HCT116 (cell line): Measurements from ENCODE around the gene UQCRHL. TPM values are rescaled to one million over a fixed set of nuclear protein-coding genes. Genes with fewer than 3 reads are reported as not detected.
"Not testable (repeated sequence)": the region's sequence is repeated elsewhere in the genome, so short reads cannot be mapped to it uniquely, and the experiment has no call there.

Experiments
- ATAC-seq: fragments of 200-7000 bp; cut with Tn5 transposase; 2 replicates; pipeline ENCODE4 v1.9.1; 2020; ENCODE audit warnings: mild to moderate bottlenecking, moderate library complexity
- BruUV-seq: library from RNA; stranded (reverse); fragments of 400-500 nt; replicated peaks from 2 replicates; lab custom pipeline; 2021; lab: Mats Ljungman, UMichigan
- CTCF ChIA-PET: fragments of 300-600 bp; sonication (Branson Sonifier 250); formaldehyde crosslinking; loops from one replicate; lab custom pipeline; 2021; ENCODE audit warnings: antibody characterized with exemption; lab: Charles Lee
- POLR2A ChIA-PET: fragments of 300-600, 350-600 bp; sonication (Branson Sonifier 250); formaldehyde crosslinking; loops from one replicate; lab custom pipeline; 2021; ENCODE audit warnings: antibody characterized with exemption; lab: Charles Lee
- RAD21 ChIA-PET, 2 experiments: fragments of 300-600 bp; sonication (Branson Sonifier 250); formaldehyde crosslinking; loops; one replicate each; lab custom pipeline; 2023; ENCODE audit warnings: low total read pairs in 2 of 2; ENCODE audit not compliant: uncharacterized antibody in 2 of 2, unreplicated experiment in 2 of 2, low non-redundant PET in 1 of 2; lab: Charles Lee
- DNase-seq: peaks from one replicate; pipeline ENCODE4 v3.0.0-alpha.2; 2010; ENCODE audit warnings: low read depth, low spot score
- H2AFZ ChIP-seq: fragments of 200-600 bp; shearing (Covaris generic), sonication (generic); 2 replicates; pipeline ENCODE4 v1.6.1; 2017; ENCODE audit warnings: low read depth, mixed run types, mixed read lengths, antibody characterized with exemption, low read length; ENCODE audit not compliant: poor library complexity, severe bottlenecking
- H3K27ac ChIP-seq: 2 replicates; pipeline ENCODE4 v1.5.1; 2012; ENCODE audit warnings: low read depth, low read length
- H3K27me3 ChIP-seq: fragments of 200-600 bp; sonication (generic); 2 replicates; pipeline ENCODE4 v1.6.1; 2016; ENCODE audit warnings: mixed run types, low read length, mixed read lengths; ENCODE audit not compliant: insufficient read depth
- H3K36me3 ChIP-seq, 2 experiments: fragments of 200-500 bp in 1 of 2; fragments of 200-600 bp in 1 of 2; sonication (Bioruptor generic) in 1 of 2; sonication (generic) in 1 of 2; 2 replicates each; pipeline versions ENCODE4 v1.5.1 to v1.6.1; 2014 to 2016; ENCODE audit warnings: low read length in 2 of 2, inconsistent platforms in 1 of 2, mixed read lengths in 1 of 2, mixed run types in 1 of 2; ENCODE audit not compliant: insufficient read depth in 2 of 2, control insufficient read depth in 1 of 2
- H3K4me1 ChIP-seq, 2 experiments: fragments of 200-600 bp in 1 of 2; sonication (generic) in 1 of 2; 2 replicates each; pipeline versions ENCODE4 v1.5.1 to v1.6.1; 2012 to 2017; ENCODE audit warnings: low read length in 2 of 2, inconsistent platforms in 1 of 2, mild to moderate bottlenecking in 1 of 2, mixed read lengths in 1 of 2, mixed run types in 1 of 2, moderate library complexity in 1 of 2; ENCODE audit not compliant: insufficient read depth in 2 of 2, control insufficient read depth in 1 of 2
- H3K4me2 ChIP-seq: fragments of 200-600 bp; sonication (generic); 2 replicates; pipeline ENCODE4 v1.6.1; 2017; ENCODE audit warnings: mixed run types, low read length, mixed read lengths
- H3K4me3 ChIP-seq, 2 experiments: fragments of 200-600 bp in 1 of 2; sonication (generic) in 1 of 2; replicated peaks in 1 of 2; 2 replicates each; pipeline ENCODE4 v1.5.1; 2011 to 2016; ENCODE audit warnings: low read length in 2 of 2, control low read depth in 1 of 2, low read depth in 1 of 2, mild to moderate bottlenecking in 1 of 2, mixed read lengths in 1 of 2, mixed run types in 1 of 2
- H3K79me2 ChIP-seq: fragments of 200-600 bp; sonication (generic); 2 replicates; pipeline ENCODE4 v1.6.1; 2017; ENCODE audit warnings: mild to moderate bottlenecking, mixed run types, low read length, moderate library complexity, mixed read lengths; ENCODE audit not compliant: insufficient read depth
- H3K9ac ChIP-seq: fragments of 200-600 bp; sonication (generic); 2 replicates; pipeline ENCODE4 v1.6.1; 2016; ENCODE audit warnings: low read length, mixed read lengths
- H3K9me2 ChIP-seq: fragments of 200-600 bp; sonication (generic), shearing (Covaris generic); 2 replicates; pipeline ENCODE4 v1.6.1; 2017; ENCODE audit warnings: mixed run types, mild to moderate bottlenecking, moderate library complexity; ENCODE audit not compliant: insufficient read depth
- H3K9me3 ChIP-seq, 2 experiments: fragments of 200-500 bp in 1 of 2; fragments of 200-600 bp in 1 of 2; sonication (Bioruptor generic) in 1 of 2; sonication (generic) in 1 of 2; 2 replicates each; pipeline ENCODE4 v1.6.1; 2014 to 2017; ENCODE audit warnings: low read length in 2 of 2, mixed read lengths in 2 of 2, inconsistent platforms in 1 of 2, low read depth in 1 of 2, mild to moderate bottlenecking in 1 of 2, mixed run types in 1 of 2, moderate library complexity in 1 of 2; ENCODE audit not compliant: control insufficient read depth in 1 of 2, insufficient read depth in 1 of 2
- H4K20me1 ChIP-seq: fragments of 200-600 bp; sonication (generic), shearing (Covaris generic); 2 replicates; pipeline ENCODE4 v1.6.1; 2017; ENCODE audit warnings: mixed run types, mild to moderate bottlenecking, moderate library complexity; ENCODE audit not compliant: insufficient read depth
- ATF3 ChIP-seq: IDR thresholded peaks from 2 replicates; pipeline ENCODE4 v1.6.1; 2012
- EGR1 ChIP-seq: IDR thresholded peaks from 2 replicates; pipeline ENCODE4 v1.6.1; 2012; ENCODE audit warnings: low read depth
- MAX ChIP-seq: IDR thresholded peaks from 2 replicates; pipeline ENCODE4 v1.6.1; 2012
- POLR2A ChIP-seq: IDR thresholded peaks from 2 replicates; pipeline ENCODE4 v1.7.0; 2011; ENCODE audit warnings: borderline replicate concordance; ENCODE audit not compliant: insufficient read depth, insufficient read length; ENCODE audit errors: extremely low read depth
- POLR2AphosphoS5 ChIP-seq: IDR thresholded peaks from 2 replicates; pipeline ENCODE4 v1.6.1; 2011; ENCODE audit warnings: mild to moderate bottlenecking, low read depth, low read length, moderate library complexity
- TCF7L2 ChIP-seq: IDR thresholded peaks from 2 replicates; pipeline ENCODE4 v1.7.0; 2011; ENCODE audit warnings: borderline replicate concordance, inconsistent platforms; ENCODE audit not compliant: insufficient read depth, insufficient read length; ENCODE audit errors: extremely low read depth
- YY1 ChIP-seq: IDR thresholded peaks from 2 replicates; pipeline ENCODE4 v1.6.1; 2011; ENCODE audit warnings: low read length, low read depth, moderate library complexity, mild to moderate bottlenecking; ENCODE audit not compliant: insufficient replicate concordance; ENCODE audit errors: extremely low read depth
- intact Hi-C: fragments of 100-400 bp; cut with micrococcal nuclease; formaldehyde crosslinking; loops from 2 replicates; pipeline ENCODE4 v1.10.0; 2022
- total RNA-seq: library from RNA; stranded (reverse); gene quantifications from one replicate; pipeline ENCODE4 v1.2.1, GENCODE V29; 2021; ENCODE audit not compliant: unreplicated experiment

Gene UQCRHL
- total RNA-seq, 1 experiment from 2014 or later = 2.5 TPM

GRCh38 chr1:15847100-15847892 is 39.8 kb upstream of the UQCRHL start, which contains the start of gene SPEN:
TSS of gene SPEN (plus strand) at chr1:15847707. CDS start at chr1:15848068, 361 bp downstream.
- peak within 1 kb of the TSS; percentile 86 for H3K27ac ChIP-seq
- peaks cover 53% of the 10 kb centered on the region for H3K79me2 ChIP-seq
- CTCF ChIA-PET = interaction anchor here (0.9 to 1.0 kb wide), 2 partner anchors 32 to 55 kb away, joined by 4 to 5 read pairs; no protein-coding TSS in a partner anchor
- TF ChIP-seq YY1 (peak; percentile 51), TCF7L2 (no peak), MAX (peak; percentile 66), POLR2A (peak; percentile 64), EGR1 (no peak), POLR2AphosphoS5 (peak; percentile 90), ATF3 (no peak)
- H4K20me1 ChIP-seq = no peaks in the 10 kb centered on the region
- H3K4me2 ChIP-seq = peak within 1 kb of the TSS; percentile 83
- H3K27me3 ChIP-seq = no peaks in the 10 kb centered on the region
- peak; percentile 87 for ATAC-seq
- H3K4me3 ChIP-seq = peak within 1 kb of the TSS; percentile 70 to 79
- H3K9me3 ChIP-seq = no peaks in the 10 kb centered on the region
- intact Hi-C loops = no loop called here
- peak within 1 kb of the TSS; percentile 90 for H3K9ac ChIP-seq
- H3K9me2 ChIP-seq = no peaks in the 10 kb centered on the region
- RAD21 ChIA-PET = interaction anchor here (0.6 to 1.2 kb wide), 3 partner anchors 13 to 55 kb away, joined by 3 read pairs; no protein-coding TSS in a partner anchor
- POLR2A ChIA-PET = interaction anchor here (0.8 to 2.8 kb wide), 6 partner anchors 10 to 129 kb away, joined by 3 to 9 read pairs (median 4); partner anchors contain the start of gene ZBTB17
- H3K36me3 ChIP-seq = no peaks in the 10 kb centered on the region
- H2AFZ ChIP-seq = no peak within 1 kb of the TSS
- H3K4me1 ChIP-seq = peaks cover 24 to 42% of the 10 kb centered on the region in 2 experiments
- peak; percentile 93 for DNase-seq
- no TSS peak for BruUV-seq

- RAD21 ChIA-PET, H3K36me3 ChIP-seq, H3K9me2 ChIP-seq, BruUV-seq, DNase-seq, intact Hi-C loops, CTCF ChIA-PET, ATAC-seq, H3K27ac ChIP-seq, H4K20me1 ChIP-seq, POLR2A ChIA-PET, H3K9me3 ChIP-seq, H3K4me3 ChIP-seq, H3K27me3 ChIP-seq, H2AFZ ChIP-seq: not testable (repeated sequence)
- Histone ChIP-seq H3K4me1 (peaks cover 13 to 30% of the 10 kb centered on the region in 2 experiments), H3K4me2 (peak overlapping the region; percentile 83), H3K79me2 (peaks cover 40% of the 10 kb centered on the region), H3K9ac (peak overlapping the region; percentile 90; the same call in 1 of the 2 replicates)
These were observed 38.6 kb upstream of the UQCRHL start for GRCh38 chr1:15846056-15846455.
